Transverse colon (tissue), 4 donors: ENCODE results near the gene KIAA1217.

Source experiments
- CTCF ChIP-seq, 5 experiments: fragments of 200-600 bp in 3 of 5; fragments of 450-650 bp in 2 of 5; sonication (generic) in 3 of 5; IDR thresholded peaks; 1 replicate in 2 of 5; 2 replicates in 3 of 5; pipeline ENCODE4 v1.5.1; 2016 to 2017; ENCODE audit warnings: antibody characterized with exemption in 5 of 5, inconsistent platforms in 3 of 5, mild to moderate bottlenecking in 2 of 5, moderate library complexity in 1 of 5
- EP300 ChIP-seq: sonication (generic); formaldehyde crosslinking; IDR thresholded peaks from one replicate; pipeline ENCODE4 v1.6.1; 2017; ENCODE audit warnings: antibody characterized with exemption, low read depth
- POLR2A ChIP-seq: fragments of 450-650 bp; IDR thresholded peaks from one replicate; pipeline ENCODE4 v1.6.1; 2016; ENCODE audit warnings: antibody characterized with exemption, mild to moderate bottlenecking, moderate library complexity
- POLR2AphosphoS5 ChIP-seq, 3 donors: sonication (generic); formaldehyde crosslinking; IDR thresholded peaks; one replicate each; pipeline ENCODE4 v1.6.1; 2016; ENCODE audit warnings: antibody characterized with exemption in 3 of 3

- no peak for TF ChIP-seq CTCF (IDR thresholded peaks at IDR 0.05)
- TF ChIP-seq POLR2A, result no peak
- TF ChIP-seq POLR2AphosphoS5 (IDR thresholded peaks at IDR 0.05), result no peak
- TF ChIP-seq EP300, result no peak
These were observed 31.3 kb upstream of the KIAA1217 start for GRCh38 chr10:24177636-24178035.
